HepG2 (cell line): ENCODE measurements around the gene MPV17L2. TPM values are rescaled to one million over a fixed set of nuclear protein-coding genes. Genes with fewer than 3 reads are reported as not detected.

Source experiments
- ATAC-seq: fragments of 200-7000 bp; cut with Tn5 transposase; 3 replicates; pipeline ENCODE4 v1.9.1; 2020; ENCODE audit warnings: mild to moderate bottlenecking, moderate library complexity
- BruUV-seq: library from RNA; stranded (reverse); fragments of 400-500 nt; replicated peaks from 2 replicates; lab custom pipeline; 2021; lab: Mats Ljungman, UMichigan
- CTCF ChIA-PET: fragments of 300-600 bp; formaldehyde crosslinking; extraction: SDS; loops from one replicate; lab custom pipeline; 2021; ENCODE audit warnings: low total read pairs, inconsistent platforms, low intra/inter-chr PET ratio; lab: Yijun Ruan, JAX
- POLR2A ChIA-PET: fragments of 350-600 bp; sonication (Branson Sonifier 250); formaldehyde crosslinking; loops from one replicate; lab custom pipeline; 2020; ENCODE audit warnings: antibody characterized with exemption, inconsistent platforms; lab: Yijun Ruan, JAX
- DNase-seq: peaks from one replicate; pipeline ENCODE4 v3.0.0-alpha.2; 2015; ENCODE audit warnings: low spot score
- FAIRE-seq: peaks from 3 replicates; lab custom pipeline; 2011; peaks lifted over from hg19 to GRCh38; lab: Jason Lieb, UNC
- H2AFZ ChIP-seq: one replicate; pipeline ENCODE4 v1.6.1; 2011; ENCODE audit warnings: low read length, inconsistent platforms
- H3K27ac ChIP-seq: fragments of 300-600 bp; 3 replicates; pipeline ENCODE4 v1.8.0; 2011; ENCODE audit warnings: mixed run types, mild to moderate bottlenecking, mixed read lengths, low read length, inconsistent platforms; ENCODE audit not compliant: insufficient read depth; ENCODE audit errors: extremely low read length
- H3K27me3 ChIP-seq, 2 experiments: fragments of 200-600 bp in 1 of 2; 2 replicates in 1 of 2; 3 replicates in 1 of 2; pipeline versions ENCODE4 v1.6.0 to v1.8.0; 2011; ENCODE audit warnings: low read length in 2 of 2, mild to moderate bottlenecking in 2 of 2, moderate library complexity in 2 of 2, inconsistent platforms in 1 of 2; ENCODE audit not compliant: insufficient read depth in 2 of 2, control insufficient read depth in 1 of 2
- H3K36me3 ChIP-seq, 2 experiments: fragments of 200-600 bp in 1 of 2; replicated peaks in 1 of 2; 2 replicates in 1 of 2; 3 replicates in 1 of 2; pipeline versions ENCODE4 v1.5.1 to v1.8.0; 2011; ENCODE audit warnings: low read length in 2 of 2, inconsistent platforms in 1 of 2; ENCODE audit not compliant: insufficient read depth in 2 of 2, control insufficient read depth in 1 of 2
- H3K4me1 ChIP-seq: 2 replicates; pipeline ENCODE4 v1.5.1; 2012; ENCODE audit warnings: low read length, inconsistent platforms; ENCODE audit not compliant: insufficient read depth
- H3K4me2 ChIP-seq: 2 replicates; pipeline ENCODE4 v1.6.0; 2011; ENCODE audit warnings: low read depth, low read length, inconsistent platforms
- H3K4me3 ChIP-seq, 3 experiments: fragments of 200-600 bp in 1 of 3; sonication (generic), shearing (Covaris generic) in 1 of 3; replicated peaks in 1 of 3; 2 replicates each; pipeline ENCODE4 v1.5.1; 2011 to 2016; ENCODE audit warnings: low read length in 3 of 3, inconsistent platforms in 2 of 3, low read depth in 2 of 3, mild to moderate bottlenecking in 2 of 3, control low read depth in 1 of 3, mixed read lengths in 1 of 3; ENCODE audit not compliant: insufficient read depth in 1 of 3
- H3K79me2 ChIP-seq: one replicate; pipeline ENCODE4 v1.6.1; 2011; ENCODE audit warnings: low read length, inconsistent platforms; ENCODE audit not compliant: insufficient read depth
- H3K9ac ChIP-seq: 2 replicates; pipeline ENCODE4 v1.6.0; 2011; ENCODE audit warnings: mild to moderate bottlenecking, low read depth, low read length, inconsistent platforms; ENCODE audit not compliant: insufficient read depth
- H3K9me3 ChIP-seq: 2 replicates; pipeline ENCODE4 v1.5.1; 2012; ENCODE audit warnings: mild to moderate bottlenecking, low read length
- H4K20me1 ChIP-seq: 2 replicates; pipeline ENCODE4 v1.6.0; 2011; ENCODE audit warnings: inconsistent platforms, mild to moderate bottlenecking, low read length, moderate library complexity; ENCODE audit not compliant: insufficient read depth
- BRF2 ChIP-seq: sonication (generic); formaldehyde crosslinking; IDR thresholded peaks from 2 replicates; pipeline ENCODE4 v1.8.1; 2022; ENCODE audit warnings: mild to moderate bottlenecking, missing genetic modification reagents
- MNT ChIP-seq: fragments of 450-650 bp; IDR thresholded peaks from 2 replicates; pipeline ENCODE4 v1.6.1; 2016
- PHF5A ChIP-seq: IDR thresholded peaks from one replicate; pipeline ENCODE4 v1.6.1; 2018; ENCODE audit warnings: low read depth, missing genetic modification reagents; ENCODE audit not compliant: unreplicated experiment
- PTBP1 ChIP-seq: fragments of 200-400 bp; formaldehyde crosslinking; IDR thresholded peaks from 2 replicates; pipeline ENCODE4 v1.6.1; 2018; ENCODE audit warnings: low read length, low read depth; ENCODE audit not compliant: poor library complexity, severe bottlenecking
- ZBTB26 ChIP-seq: IDR thresholded peaks from 2 replicates; pipeline ENCODE4 v1.6.1; 2016; ENCODE audit warnings: missing compliant biosample characterization, missing genetic modification reagents, borderline replicate concordance
- WGBS: methylation state at CpG from one replicate; pipeline ENCODE4 v1.1.6; 2017; ENCODE audit warnings: low lambda C conversion rate; 5-methylcytosine and 5-hydroxymethylcytosine counted together
- in situ Hi-C: cut with HindIII; loops from 2 replicates; pipeline ENCODE4 v1.10.0; 2017; ENCODE audit warnings: low pct_unique_long_range_greater_than_20kb; ENCODE audit not compliant: extremely low pct_ligation_motif_present
- intact Hi-C: fragments of 100-400 bp; cut with micrococcal nuclease; formaldehyde crosslinking; loops from one replicate; pipeline ENCODE4 v1.10.0; 2022; ENCODE audit not compliant: unreplicated experiment
- polyA plus RNA-seq, 8 experiments: library from polyadenylated mRNA; depleted of rRNA in 3 of 8; stranded (reverse) in 7 of 8; unstranded in 1 of 8; fragments of >200 nt; fragmentation: Illumina TruSeq in 4 of 8; extraction: Trizol in 4 of 8; gene quantifications; 2 replicates each; pipeline versions ENCODE4 v1.2.1 to v1.2.3, GENCODE V29; 2011 to 2016; ENCODE audit warnings: low read depth in 4 of 8, missing spikeins in 1 of 8, mixed read lengths in 1 of 8; ENCODE audit not compliant: insufficient read depth in 1 of 8
- small RNA-seq, 3 experiments: library from RNA; depleted of rRNA; stranded (forward); fragments of <200 nt; gene quantifications; one replicate each; pipeline ENCODE3, GENCODE V24; 2012; ENCODE audit warnings: low read depth in 2 of 3, low replicate concordance in 1 of 3; ENCODE audit not compliant: insufficient read length in 3 of 3, insufficient read depth in 2 of 3
- total RNA-seq, 5 experiments: library from RNA; depleted of rRNA; stranded (reverse); fragments of >200 nt; fragmentation: Illumina TruSeq; extraction: Trizol; gene quantifications; 2 replicates each; pipeline ENCODE4 v1.2.3, GENCODE V29; 2016; ENCODE audit warnings: low read depth in 1 of 5

MPV17L2 gene
- total and polyA plus RNA-seq, 2 of the 13 experiments (the other 11 are each of a cell fraction or from before 2014, with no cell fraction given): 13.6 to 16.7 TPM

GRCh38 chr19:18239303-18239702 lies 46.3 kb downstream of the MPV17L2 start (continued):
- TF ChIP-seq MNT: peak; percentile 39
- TF ChIP-seq BRF2 (CRISPR knock-in tag): no peak
- no peak for TF ChIP-seq PHF5A (CRISPR knock-in tag)
- no peak for TF ChIP-seq ZBTB26 (CRISPR knock-in tag)
- TF ChIP-seq, all 625 proteins: peak for 19

- ATAC-seq: no peak
- TF ChIP-seq PTBP1: no peak
- no peak overlapping the region for H3K27ac ChIP-seq
- 27% methylated on average over 7 of the region's 7 CpGs for WGBS
- no peak overlapping the region for H3K9ac ChIP-seq
- no peaks in the 10 kb centered on the region; a peak in 1 of 5 replicates for H3K27me3 ChIP-seq
- no peaks in the 10 kb centered on the region for H3K9me3 ChIP-seq
- H3K4me1 ChIP-seq: no peaks in the 10 kb centered on the region
- intact Hi-C loops (no loop called here), in situ Hi-C loops (no loop called here)
- BruUV-seq: no TSS peak
- H4K20me1 ChIP-seq: no peaks in the 10 kb centered on the region
- no peak overlapping the region for H3K4me3 ChIP-seq
- no peak overlapping the region for H2AFZ ChIP-seq
- POLR2A ChIA-PET: no interaction called here
- DNase-seq: no peak
- FAIRE-seq: no peak
- no peaks in the 10 kb centered on the region for H3K79me2 ChIP-seq
- CTCF ChIA-PET: no interaction called here
- no peaks in the 10 kb centered on the region for H3K36me3 ChIP-seq
- H3K4me2 ChIP-seq: no peak overlapping the region
Observed at GRCh38 chr19:18245297-18245696, 52.3 kb downstream of the MPV17L2 start.

Small RNA genes within 50 kb of the gene (small RNA-seq; reads per million reads assigned to genes)
- gene IFI30: 0 reads per million in 3 experiments

Other genes starting within 250 kb of the MPV17L2 start
- 0.04 TPM in 1 of 2 replicates, not detected in the other for gene KCNN1, start 226.1 kb upstream of the MPV17L2 start, total RNA-seq (2016; rRNA removed; fragmentation: Illumina TruSeq; extraction: Trizol)
- not detected in 2 replicates for gene KCNN1, start 226.1 kb upstream of the MPV17L2 start, polyA plus RNA-seq (2011; rRNA removed)
- gene ARRDC2, start 185.0 kb upstream of the MPV17L2 start, total RNA-seq (2016; rRNA removed; fragmentation: Illumina TruSeq; extraction: Trizol): 1.7 and 2.1 TPM in 2 replicates
- gene ARRDC2, start 185.0 kb upstream of the MPV17L2 start, polyA plus RNA-seq (2011; rRNA removed): 3.4 and 4.3 TPM in 2 replicates
- 0.04 TPM in 1 of 2 replicates, not detected in the other for gene IL12RB1, start 106.3 kb upstream of the MPV17L2 start, total RNA-seq (2016; rRNA removed; fragmentation: Illumina TruSeq; extraction: Trizol)
- 0.03 and 0.13 TPM in 2 replicates for gene IL12RB1, start 106.3 kb upstream of the MPV17L2 start, polyA plus RNA-seq (2011; rRNA removed)
- 4.1 and 4.5 TPM in 2 replicates for gene MAST3, start 95.4 kb upstream of the MPV17L2 start, total RNA-seq (2016; rRNA removed; fragmentation: Illumina TruSeq; extraction: Trizol)
- gene MAST3, start 95.4 kb upstream of the MPV17L2 start, polyA plus RNA-seq (2011; rRNA removed): 4.6 and 6.0 TPM in 2 replicates
- 15.8 and 25.3 TPM in 2 replicates for gene PIK3R2, start 40.1 kb upstream of the MPV17L2 start, total RNA-seq (2016; rRNA removed; fragmentation: Illumina TruSeq; extraction: Trizol)
- gene PIK3R2, start 40.1 kb upstream of the MPV17L2 start, polyA plus RNA-seq (2011; rRNA removed): 18.6 and 27.2 TPM in 2 replicates
- gene IFI30, start 19.4 kb upstream of the MPV17L2 start, total RNA-seq (2016; rRNA removed; fragmentation: Illumina TruSeq; extraction: Trizol): 41.2 and 79.4 TPM in 2 replicates
- 24.7 and 25.0 TPM in 2 replicates for gene IFI30, start 19.4 kb upstream of the MPV17L2 start, polyA plus RNA-seq (2011; rRNA removed)
- 0.53 and 0.58 TPM in 2 replicates for gene RAB3A, start 10.8 kb downstream of the MPV17L2 start, total RNA-seq (2016; rRNA removed; fragmentation: Illumina TruSeq; extraction: Trizol)
- 0.95 and 0.98 TPM in 2 replicates for gene RAB3A, start 10.8 kb downstream of the MPV17L2 start, polyA plus RNA-seq (2011; rRNA removed)
- gene PDE4C, start 33.2 kb downstream of the MPV17L2 start, total RNA-seq (2016; rRNA removed; fragmentation: Illumina TruSeq; extraction: Trizol): 0.90 and 1.4 TPM in 2 replicates
- gene PDE4C, start 33.2 kb downstream of the MPV17L2 start, polyA plus RNA-seq (2011; rRNA removed): 14.0 and 17.9 TPM in 2 replicates
- gene IQCN, start 81.2 kb downstream of the MPV17L2 start, total RNA-seq (2016; rRNA removed; fragmentation: Illumina TruSeq; extraction: Trizol): 0.04 and 0.07 TPM in 2 replicates
- 0.14 and 0.18 TPM in 2 replicates for gene IQCN, start 81.2 kb downstream of the MPV17L2 start, polyA plus RNA-seq (2011; rRNA removed)
- gene JUND, start 88.4 kb downstream of the MPV17L2 start, total RNA-seq (2016; rRNA removed; fragmentation: Illumina TruSeq; extraction: Trizol): 31.8 and 41.2 TPM in 2 replicates
- gene JUND, start 88.4 kb downstream of the MPV17L2 start, polyA plus RNA-seq (2011; rRNA removed): 59.8 and 124 TPM in 2 replicates
- 166 and 188 TPM in 2 replicates for gene LSM4, start 129.9 kb downstream of the MPV17L2 start, total RNA-seq (2016; rRNA removed; fragmentation: Illumina TruSeq; extraction: Trizol)
- 65.8 and 66.8 TPM in 2 replicates for gene LSM4, start 129.9 kb downstream of the MPV17L2 start, polyA plus RNA-seq (2011; rRNA removed)
- gene PGPEP1, start 147.4 kb downstream of the MPV17L2 start, total RNA-seq (2016; rRNA removed; fragmentation: Illumina TruSeq; extraction: Trizol): 56.6 and 57.7 TPM in 2 replicates
- 53.1 and 64.3 TPM in 2 replicates for gene PGPEP1, start 147.4 kb downstream of the MPV17L2 start, polyA plus RNA-seq (2011; rRNA removed)
- gene GDF15, start 192.9 kb downstream of the MPV17L2 start, total RNA-seq (2016; rRNA removed; fragmentation: Illumina TruSeq; extraction: Trizol): 43.0 and 146 TPM in 2 replicates
- 422 and 537 TPM in 2 replicates for gene GDF15, start 192.9 kb downstream of the MPV17L2 start, polyA plus RNA-seq (2011; rRNA removed)
- 0.13 TPM in 1 of 2 replicates, not detected in the other for gene LRRC25, start 204.4 kb downstream of the MPV17L2 start, total RNA-seq (2016; rRNA removed; fragmentation: Illumina TruSeq; extraction: Trizol)
- 0.53 and 0.85 TPM in 2 replicates for gene LRRC25, start 204.4 kb downstream of the MPV17L2 start, polyA plus RNA-seq (2011; rRNA removed)
- gene SSBP4, start 226.2 kb downstream of the MPV17L2 start, total RNA-seq (2016; rRNA removed; fragmentation: Illumina TruSeq; extraction: Trizol): 19.3 and 39.5 TPM in 2 replicates
- gene SSBP4, start 226.2 kb downstream of the MPV17L2 start, polyA plus RNA-seq (2011; rRNA removed): 20.8 and 33.4 TPM in 2 replicates
- gene ISYNA1, start 244.9 kb downstream of the MPV17L2 start, total RNA-seq (2016; rRNA removed; fragmentation: Illumina TruSeq; extraction: Trizol): 29.4 and 48.5 TPM in 2 replicates
- gene ISYNA1, start 244.9 kb downstream of the MPV17L2 start, polyA plus RNA-seq (2011; rRNA removed): 29.6 and 36.5 TPM in 2 replicates